WTC11 (cell line): Measurements from ENCODE around the gene SMG9. TPM values are rescaled to one million over a fixed set of nuclear protein-coding genes. Genes with fewer than 3 reads are reported as not detected.

ENCODE experiments used
- ATAC-seq: fragments of 200-7000 bp; cut with Tn5 transposase; 2 replicates; pipeline ENCODE4 v1.10.0; 2021; ENCODE audit warnings: mild to moderate bottlenecking, moderate library complexity
- CTCF ChIA-PET: fragments of 300-600 bp; sonication (Branson Sonifier 250); formaldehyde crosslinking; loops from one replicate; lab custom pipeline; 2021; ENCODE audit warnings: antibody characterized with exemption; lab: Charles Lee
- POLR2A ChIA-PET: fragments of 350-600 bp; sonication (Branson Sonifier 250); formaldehyde crosslinking; loops from one replicate; lab custom pipeline; 2021; ENCODE audit warnings: antibody characterized with exemption; lab: Charles Lee
- DNase-seq: peaks from one replicate; pipeline ENCODE4 v3.0.0; 2021; ENCODE audit warnings: low spot score
- H3K27ac Mint-ChIP-seq: 2 replicates; pipeline ENCODE4 v1.8.0; 2021; ENCODE audit warnings: mixed read lengths
- H3K27me3 Mint-ChIP-seq: 2 replicates; pipeline ENCODE4 v1.8.0; 2021; ENCODE audit warnings: low read depth, mild to moderate bottlenecking, moderate library complexity, mixed read lengths
- H3K36me3 Mint-ChIP-seq: 2 replicates; pipeline ENCODE4 v1.8.0; 2021; ENCODE audit warnings: mixed read lengths
- H3K4me1 Mint-ChIP-seq: 2 replicates; pipeline ENCODE4 v1.8.0; 2022; ENCODE audit warnings: mixed read lengths
- H3K4me3 Mint-ChIP-seq: 2 replicates; pipeline ENCODE4 v1.8.0; 2021; ENCODE audit warnings: mild to moderate bottlenecking, moderate library complexity, mixed read lengths
- H3K9me3 Mint-ChIP-seq: 2 replicates; pipeline ENCODE4 v1.8.0; 2021; ENCODE audit warnings: mixed read lengths
- ARID4B ChIP-seq: sonication (generic); formaldehyde crosslinking; IDR thresholded peaks from 2 replicates; pipeline ENCODE4 v1.8.0; 2023; ENCODE audit warnings: missing genetic modification reagents, mild to moderate bottlenecking, borderline replicate concordance
- CREB1 ChIP-seq: sonication (generic); formaldehyde crosslinking; IDR thresholded peaks from 2 replicates; pipeline ENCODE4 v1.8.0; 2023; ENCODE audit warnings: mild to moderate bottlenecking, missing genetic modification reagents
- CREM ChIP-seq: sonication (generic); formaldehyde crosslinking; IDR thresholded peaks from 2 replicates; pipeline ENCODE4 v1.8.1; 2022; ENCODE audit warnings: mild to moderate bottlenecking, missing genetic modification reagents, moderate library complexity
- CTCF ChIP-seq: fragments of 200-600 bp; IDR thresholded peaks from 2 replicates; pipeline ENCODE4 v1.8.0; 2022; ENCODE audit warnings: antibody characterized with exemption
- E2F1 ChIP-seq: sonication (generic); formaldehyde crosslinking; IDR thresholded peaks from 2 replicates; pipeline ENCODE4 v1.8.0; 2022; ENCODE audit warnings: mild to moderate bottlenecking, missing genetic modification reagents
- EMX1 ChIP-seq: fragments of 250-450 bp; sonication (Bioruptor Pico); IDR thresholded peaks from 2 replicates; pipeline ENCODE4 v1.8.0; 2021; ENCODE audit warnings: mild to moderate bottlenecking
- FOXJ3 ChIP-seq: sonication (generic); formaldehyde crosslinking; IDR thresholded peaks from 2 replicates; pipeline ENCODE4 v1.9.0; 2021; ENCODE audit warnings: missing genetic modification reagents, mild to moderate bottlenecking, borderline replicate concordance
- FOXP1 ChIP-seq: sonication (generic); formaldehyde crosslinking; IDR thresholded peaks from 2 replicates; pipeline ENCODE4 v1.8.0; 2022; ENCODE audit warnings: missing genetic modification reagents, mild to moderate bottlenecking, moderate library complexity, borderline replicate concordance
- GABPB1 ChIP-seq: sonication (generic); formaldehyde crosslinking; IDR thresholded peaks from 2 replicates; pipeline ENCODE4 v1.8.1; 2023; ENCODE audit warnings: mild to moderate bottlenecking, missing genetic modification reagents
- IRF1 ChIP-seq: sonication (generic); formaldehyde crosslinking; IDR thresholded peaks from 2 replicates; pipeline ENCODE4 v1.8.0; 2023; ENCODE audit warnings: missing genetic modification reagents
- MXD4 ChIP-seq: fragments of 250-450 bp; sonication (Bioruptor Pico); IDR thresholded peaks from 2 replicates; pipeline ENCODE4 v1.8.0; 2021; ENCODE audit warnings: mild to moderate bottlenecking, moderate library complexity, borderline replicate concordance
- NFE2L1 ChIP-seq: sonication (generic); formaldehyde crosslinking; IDR thresholded peaks from 2 replicates; pipeline ENCODE4 v1.8.1; 2023; ENCODE audit warnings: missing genetic modification reagents
- PREB ChIP-seq: sonication (generic); formaldehyde crosslinking; IDR thresholded peaks from 2 replicates; pipeline ENCODE4 v1.8.1; 2022; ENCODE audit warnings: mild to moderate bottlenecking, missing genetic modification reagents, moderate library complexity, borderline replicate concordance
- SMAD4 ChIP-seq: sonication (generic); formaldehyde crosslinking; IDR thresholded peaks from 2 replicates; pipeline ENCODE4 v1.8.0; 2022; ENCODE audit warnings: mild to moderate bottlenecking, missing genetic modification reagents
- SOX15 ChIP-seq: fragments of 250-450 bp; sonication (Bioruptor Pico); IDR thresholded peaks from 2 replicates; pipeline ENCODE4 v1.9.0; 2021; ENCODE audit warnings: mild to moderate bottlenecking
- TCF7 ChIP-seq: sonication (generic); formaldehyde crosslinking; IDR thresholded peaks from 2 replicates; pipeline ENCODE4 v1.8.0; 2022; ENCODE audit warnings: mild to moderate bottlenecking, low read depth, missing genetic modification reagents, moderate library complexity
- TEAD1 ChIP-seq: sonication (generic); formaldehyde crosslinking; IDR thresholded peaks from 2 replicates; pipeline ENCODE4 v1.8.0; 2022; ENCODE audit warnings: mild to moderate bottlenecking, missing genetic modification reagents
- TP53 ChIP-seq: sonication (generic); formaldehyde crosslinking; IDR thresholded peaks from 2 replicates; pipeline ENCODE4 v1.8.1; 2023; ENCODE audit warnings: mild to moderate bottlenecking, missing genetic modification reagents
- ZBTB21 ChIP-seq: sonication (generic); formaldehyde crosslinking; IDR thresholded peaks from 2 replicates; pipeline ENCODE4 v1.8.1; 2023; ENCODE audit warnings: mild to moderate bottlenecking, missing genetic modification reagents, borderline replicate concordance
- ZBTB43 ChIP-seq: sonication (generic); formaldehyde crosslinking; IDR thresholded peaks from 2 replicates; pipeline ENCODE4 v1.8.1; 2023; ENCODE audit warnings: mild to moderate bottlenecking, missing genetic modification reagents
- ZNF232 ChIP-seq: sonication (generic); formaldehyde crosslinking; IDR thresholded peaks from 2 replicates; pipeline ENCODE4 v1.8.0; 2022; ENCODE audit warnings: mild to moderate bottlenecking, missing genetic modification reagents
- ZNF416 ChIP-seq: fragments of 250-450 bp; sonication (Bioruptor Pico); IDR thresholded peaks from 2 replicates; pipeline ENCODE4 v1.9.0; 2021; ENCODE audit warnings: mild to moderate bottlenecking, inconsistent platforms
- ZNF423 ChIP-seq: fragments of 250-450 bp; sonication (Bioruptor Pico); IDR thresholded peaks from 2 replicates; pipeline ENCODE4 v2.1.2; 2022; ENCODE audit warnings: mild to moderate bottlenecking, moderate library complexity
- ZNF671 ChIP-seq: fragments of 250-450 bp; sonication (Bioruptor Pico); IDR thresholded peaks from 2 replicates; pipeline ENCODE4 v1.8.0; 2021; ENCODE audit warnings: mild to moderate bottlenecking
- total RNA-seq: library from RNA; stranded (reverse); gene quantifications from 3 replicates; pipeline ENCODE4 v1.2.3, GENCODE V29; 2021

SMG9 gene
- total RNA-seq, 1 experiment from 2014 or later, result 25.7 TPM

- no peak for TF ChIP-seq ZNF232
- no peak for TF ChIP-seq FOXP1
- no peak for TF ChIP-seq IRF1 (CRISPR knock-in tag)
- no peak for TF ChIP-seq SMAD4 (CRISPR knock-in tag)
- TF ChIP-seq CREB1 (CRISPR knock-in tag), result no peak
- TF ChIP-seq GABPB1 (CRISPR knock-in tag), result no peak
- TF ChIP-seq NFE2L1 (CRISPR knock-in tag), result no peak
- no peak for TF ChIP-seq TEAD1 (CRISPR knock-in tag)
- no peak for TF ChIP-seq ZNF671 (CRISPR knock-in tag)
- TF ChIP-seq PREB (CRISPR knock-in tag), result no peak
Measured at GRCh38 chr19:43767316-43767715, 12.6 kb upstream of the SMG9 start (continued).

GRCh38 chr19:43766755-43767043 is 11.9 kb upstream of the SMG9 start:
- Mint-ChIP-seq H3K27me3 (peaks cover 25% of the 10 kb centered on the region), H3K27ac (no peak overlapping the region), H3K4me1 (peaks cover 9% of the 10 kb centered on the region), H3K36me3 (no peaks in the 10 kb centered on the region), H3K9me3 (no peaks in the 10 kb centered on the region), H3K4me3 (no peak overlapping the region)
- POLR2A ChIA-PET, result interaction anchor here (1.0 kb wide), 1 partner anchor 12 kb away, joined by 4 read pairs; the partner anchor contains the start of gene SMG9
- ATAC-seq (peak; percentile 14; the same call in 1 of the 2 replicates), DNase-seq (no peak)
- CTCF ChIA-PET, result interaction anchor here (0.7 to 5.3 kb wide), 33 partner anchors 11 to 272 kb away, joined by 3 to 101 read pairs (median 6); partner anchors contain the start of genes IRGQ, KCNN4, PLAUR and SMG9
- TF ChIP-seq CTCF, result peak; percentile 15; the same call in 1 of the 2 replicates
- TF ChIP-seq SOX15, result no peak

GRCh38 chr19:43765109-43765876 is 10.5 kb upstream of the SMG9 start:
- Mint-ChIP-seq H3K27me3 (peaks cover 11% of the 10 kb centered on the region), H3K36me3 (no peaks in the 10 kb centered on the region), H3K9me3 (no peaks in the 10 kb centered on the region), H3K27ac (no peak overlapping the region), H3K4me3 (no peak overlapping the region), H3K4me1 (peaks cover 9% of the 10 kb centered on the region)
- DNase-seq, result no peak
- ChIA-PET CTCF (interaction anchor here (0.6 to 5.3 kb wide), 24 partner anchors 11 to 230 kb away, joined by 3 to 101 read pairs (median 4); partner anchors contain the start of genes IRGQ, KCNN4, LYPD5 and PLAUR), POLR2A (no interaction called here)
- no peak for ATAC-seq
- TF ChIP-seq FOXP1 (no peak), TP53 (no peak), EMX1 (no peak), TCF7 (CRISPR knock-in tag) (no peak), ZNF416 (no peak), CREM (CRISPR knock-in tag) (no peak), E2F1 (no peak), GABPB1 (CRISPR knock-in tag) (no peak), TEAD1 (CRISPR knock-in tag) (no peak), ZBTB21 (no peak), ARID4B (CRISPR knock-in tag) (no peak), ZNF423 (CRISPR knock-in tag) (no peak), FOXJ3 (CRISPR knock-in tag) (no peak), ZBTB43 (CRISPR knock-in tag) (no peak), MXD4 (CRISPR knock-in tag) (no peak)
